Activated CD8-positive, alpha-beta memory T cell treated with anti-CD3 and anti-CD28 coated beads for 24 hours (primary cell): ENCODE data around the gene FRMD5.
"Not testable (repeated sequence)": the region's sequence is repeated elsewhere in the genome, so short reads cannot be mapped to it uniquely, and the experiment has no call there.

Experiments used
- DNase-seq: peaks from one replicate; pipeline ENCODE4 v3.0.0-alpha.2; 2020

The FRMD5 gene

DNA sequence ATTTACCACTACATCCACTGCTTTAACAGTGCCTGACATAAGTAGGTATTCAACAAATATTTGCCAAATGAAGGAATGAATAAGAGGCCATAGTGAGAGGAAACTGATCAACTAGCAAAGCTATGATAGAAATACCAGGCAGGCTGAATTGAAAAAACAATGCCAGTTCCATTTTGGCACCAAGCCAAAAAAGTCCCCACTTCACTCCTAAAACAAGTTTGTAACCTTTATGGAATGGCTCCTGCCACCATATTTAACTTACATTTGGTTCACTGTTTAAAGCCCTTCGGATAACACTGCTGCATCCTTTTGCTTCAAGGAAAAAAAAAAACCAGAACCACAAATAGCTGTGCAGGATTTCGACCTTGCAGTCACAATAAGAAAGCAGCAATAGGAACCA, 166.1 kb downstream of the FRMD5 start:
- no peak for DNase-seq

DNA sequence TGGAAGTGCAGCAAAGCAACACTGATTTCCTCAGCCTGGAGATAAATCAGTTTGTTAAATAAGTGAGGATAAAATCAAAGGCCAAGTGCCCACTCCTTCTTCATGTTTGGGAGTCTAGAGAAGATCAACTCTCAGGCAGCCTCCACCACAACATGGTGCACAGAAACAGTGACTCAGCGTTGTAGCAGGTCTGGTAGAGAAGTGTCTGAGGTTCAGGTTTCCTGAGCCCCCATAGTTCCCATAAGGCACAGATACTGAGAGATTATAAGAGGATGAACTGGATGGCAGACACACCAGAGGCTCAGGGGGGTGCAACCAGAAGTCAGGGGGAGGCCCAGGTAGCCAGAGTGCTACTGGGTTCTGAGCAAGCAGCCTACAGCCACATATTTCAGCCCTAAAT, 166.7 kb downstream of the FRMD5 start:
- DNase-seq, result no peak

DNA sequence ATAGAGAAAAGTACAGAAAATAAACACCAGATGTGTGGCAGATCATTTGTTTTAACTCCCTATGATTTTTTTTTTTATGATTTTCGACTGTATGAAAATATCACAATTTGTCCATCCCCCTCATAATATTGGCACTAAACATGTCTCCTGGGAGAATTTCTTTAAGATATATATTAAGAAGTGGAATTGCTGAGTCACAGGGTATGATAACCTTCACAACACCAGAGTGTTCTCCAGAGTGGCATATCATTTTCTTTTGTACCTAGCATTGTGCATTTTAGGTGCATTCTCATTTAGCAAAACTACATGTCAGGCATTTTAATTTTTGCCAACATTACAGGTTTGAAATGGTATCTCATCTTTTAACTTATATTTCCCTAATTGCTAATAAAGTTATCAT, 170.9 kb downstream of the FRMD5 start:
- no peak for DNase-seq

- no peak for DNase-seq
Observed at GRCh38 chr15:44023176-44023575, 171.9 kb downstream of the FRMD5 start.

- DNase-seq, result no peak
Observed at GRCh38 chr15:44018151-44018550, 176.9 kb downstream of the FRMD5 start.

GRCh38 chr15:44015545-44016305, 179.3 kb downstream of the FRMD5 start:
- no peak for DNase-seq

- no peak for DNase-seq
Observed at GRCh38 chr15:44011238-44011854, 183.7 kb downstream of the FRMD5 start.

GRCh38 chr15:44010089-44010488, 185.0 kb downstream of the FRMD5 start:
- DNase-seq, result no peak

GRCh38 chr15:44009038-44009437, 186.0 kb downstream of the FRMD5 start:
- DNase-seq, result no peak

- DNase-seq, result not testable (repeated sequence)
Observed at GRCh38 chr15:44000248-44000647, 194.8 kb downstream of the FRMD5 start.

- DNase-seq, result no peak
Observed at GRCh38 chr15:43998607-43999006, 196.5 kb downstream of the FRMD5 start.

GRCh38 chr15:43991206-43991605, 203.9 kb downstream of the FRMD5 start:
- DNase-seq, result no peak

GRCh38 chr15:43989938-43990337, 205.1 kb downstream of the FRMD5 start:
- no peak for DNase-seq

GRCh38 chr15:43988900-43989299, 206.2 kb downstream of the FRMD5 start:
- no peak for DNase-seq

GRCh38 chr15:43987924-43988323, 207.1 kb downstream of the FRMD5 start:
- DNase-seq, result no peak

DNA sequence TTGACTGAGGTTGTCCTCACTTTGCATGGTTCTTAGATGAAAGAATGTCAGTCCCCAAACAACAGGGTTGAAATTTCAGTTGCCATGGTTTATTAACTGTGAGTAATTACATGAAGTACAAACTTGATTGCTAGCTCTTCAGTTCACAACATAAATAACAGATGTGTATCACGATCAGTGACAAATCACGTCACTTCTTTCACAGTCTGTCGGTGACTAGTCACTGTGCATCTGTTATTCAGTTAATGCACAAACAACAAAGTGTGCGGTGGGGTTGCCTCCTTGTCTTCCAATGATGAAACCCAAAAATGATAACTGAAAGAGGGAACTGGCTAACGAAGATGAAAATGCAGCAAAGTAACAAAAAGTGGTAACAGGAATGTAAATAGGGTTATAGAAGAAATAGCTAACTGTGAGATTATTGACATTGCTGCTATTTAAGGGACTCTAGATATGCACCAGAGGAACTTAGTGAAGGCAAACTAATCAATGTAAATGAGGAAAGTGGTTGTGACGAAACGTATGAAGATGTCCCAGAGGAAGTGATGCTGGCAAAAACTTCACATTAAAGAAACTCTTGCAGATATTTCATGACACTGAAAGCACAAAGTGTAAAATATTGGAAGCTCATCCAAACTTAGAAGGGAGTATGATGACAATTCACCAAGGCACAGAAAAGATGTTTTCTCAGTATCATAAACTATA, 208.9 kb downstream of the FRMD5 start:
- no peak for DNase-seq

GRCh38 chr15:43981576-43981975, 213.5 kb downstream of the FRMD5 start:
- DNase-seq, result no peak

GRCh38 chr15:43977072-43977884, 217.8 kb downstream of the FRMD5 start:
- peak; percentile 67 for DNase-seq

- DNase-seq, result no peak
Observed at GRCh38 chr15:43975770-43976169, 219.3 kb downstream of the FRMD5 start.

- no peak for DNase-seq
Observed at GRCh38 chr15:43975326-43975725, 219.7 kb downstream of the FRMD5 start.

GRCh38 chr15:43974852-43975251, 220.2 kb downstream of the FRMD5 start:
- no peak for DNase-seq

- DNase-seq, result no peak
Observed at GRCh38 chr15:43969802-43970375, 225.2 kb downstream of the FRMD5 start.

DNA sequence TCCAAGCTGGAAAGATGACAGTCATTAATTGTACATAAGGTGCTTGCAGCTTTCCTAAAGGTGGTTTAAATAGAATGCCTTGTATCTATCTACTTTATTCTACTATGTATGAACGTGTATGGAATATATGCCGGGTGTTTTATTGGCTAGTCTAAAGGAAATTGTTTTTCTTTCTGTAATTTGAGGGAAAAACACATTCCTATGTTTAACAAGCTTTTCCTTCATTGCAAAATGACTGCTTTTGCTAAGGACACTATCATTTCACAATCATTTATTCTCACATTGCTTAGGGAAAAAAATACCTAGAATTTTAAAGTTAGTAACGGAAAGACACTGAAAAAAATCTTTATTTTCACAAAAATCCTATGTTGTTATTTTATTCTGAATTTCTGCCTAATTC, 226.5 kb downstream of the FRMD5 start:
- DNase-seq, result no peak
